Measurements from ENCODE around the gene LAMB4.

The LAMB4 gene

GRCh38 chr7:108072116-108072515 lies 58.0 kb downstream of the LAMB4 start:
- no peaks in the 10 kb centered on the region for H3K36me3 ChIP-seq
- H3K4me3 ChIP-seq = no peak overlapping the region
- H3K27me3 ChIP-seq = no peaks in the 10 kb centered on the region
- H3K9me3 ChIP-seq = no peaks in the 10 kb centered on the region
- H3K27ac ChIP-seq = no peak overlapping the region
- no peak for TF ChIP-seq CTCF (IDR thresholded peaks at IDR 0.05)
- intact Hi-C loops (cut with DNase I; ENCODE audit: low total_unique reads) = no loop called here
- no peaks in the 10 kb centered on the region for H3K4me1 ChIP-seq
- DNase-seq = no peak

- TF ChIP-seq CTCF (IDR thresholded peaks at IDR 0.05) = no peak
- Histone ChIP-seq H3K36me3 (no peaks in the 10 kb centered on the region), H3K4me3 (no peak overlapping the region), H3K27ac (no peak overlapping the region), H3K4me1 (no peaks in the 10 kb centered on the region), H3K9me3 (no peaks in the 10 kb centered on the region), H3K27me3 (no peaks in the 10 kb centered on the region)
- intact Hi-C loops (cut with DNase I; ENCODE audit: low total_unique reads) = no loop called here
- DNase-seq = no peak
These were observed 58.6 kb downstream of the LAMB4 start for GRCh38 chr7:108071551-108071950.

- Histone ChIP-seq H3K36me3 (no peaks in the 10 kb centered on the region), H3K27me3 (no peaks in the 10 kb centered on the region), H3K27ac (no peak overlapping the region), H3K4me1 (no peaks in the 10 kb centered on the region), H3K9me3 (no peaks in the 10 kb centered on the region), H3K4me3 (no peak overlapping the region)
- no peak for DNase-seq
- intact Hi-C loops (cut with DNase I; ENCODE audit: low total_unique reads) = no loop called here
- TF ChIP-seq CTCF (IDR thresholded peaks at IDR 0.05) = no peak
These were observed 60.5 kb downstream of the LAMB4 start for GRCh38 chr7:108069646-108070045.

GRCh38 chr7:108067844-108068243 lies 62.3 kb downstream of the LAMB4 start:
- no peaks in the 10 kb centered on the region for H3K27me3 ChIP-seq
- intact Hi-C loops (cut with DNase I; ENCODE audit: low total_unique reads) = no loop called here
- H3K9me3 ChIP-seq = no peaks in the 10 kb centered on the region
- H3K4me3 ChIP-seq = no peak overlapping the region
- no peaks in the 10 kb centered on the region for H3K36me3 ChIP-seq
- DNase-seq = no peak
- TF ChIP-seq CTCF (IDR thresholded peaks at IDR 0.05) = no peak
- no peaks in the 10 kb centered on the region for H3K4me1 ChIP-seq
- H3K27ac ChIP-seq = no peak overlapping the region

- no peaks in the 10 kb centered on the region for H3K4me1 ChIP-seq
- no peaks in the 10 kb centered on the region for H3K27me3 ChIP-seq
- TF ChIP-seq CTCF (IDR thresholded peaks at IDR 0.05) = no peak
- H3K4me3 ChIP-seq = no peak overlapping the region
- no peaks in the 10 kb centered on the region for H3K36me3 ChIP-seq
- no peak overlapping the region for H3K27ac ChIP-seq
- no peak for DNase-seq
- intact Hi-C loops (cut with DNase I; ENCODE audit: low total_unique reads) = no loop called here
- no peaks in the 10 kb centered on the region for H3K9me3 ChIP-seq
These were observed 63.7 kb downstream of the LAMB4 start for GRCh38 chr7:108066486-108066885.

GRCh38 chr7:108063520-108063933 lies 66.6 kb downstream of the LAMB4 start:
- TF ChIP-seq CTCF (IDR thresholded peaks at IDR 0.05) = no peak
- Histone ChIP-seq H3K4me3 (no peak overlapping the region), H3K9me3 (no peaks in the 10 kb centered on the region), H3K27ac (no peak overlapping the region), H3K36me3 (no peaks in the 10 kb centered on the region), H3K27me3 (no peaks in the 10 kb centered on the region), H3K4me1 (no peaks in the 10 kb centered on the region)
- intact Hi-C loops (cut with DNase I; ENCODE audit: low total_unique reads) = no loop called here
- DNase-seq = no peak
